ENCODE data around the gene ANO6. TPM values are rescaled to one million over a fixed set of nuclear protein-coding genes. Genes with fewer than 3 reads are reported as not detected.

ANO6 gene
- total and polyA plus RNA-seq, 2 donors (not counting 1 experiment from before 2014, with no cell fraction given): 6.6 to 19.5 TPM

DNA sequence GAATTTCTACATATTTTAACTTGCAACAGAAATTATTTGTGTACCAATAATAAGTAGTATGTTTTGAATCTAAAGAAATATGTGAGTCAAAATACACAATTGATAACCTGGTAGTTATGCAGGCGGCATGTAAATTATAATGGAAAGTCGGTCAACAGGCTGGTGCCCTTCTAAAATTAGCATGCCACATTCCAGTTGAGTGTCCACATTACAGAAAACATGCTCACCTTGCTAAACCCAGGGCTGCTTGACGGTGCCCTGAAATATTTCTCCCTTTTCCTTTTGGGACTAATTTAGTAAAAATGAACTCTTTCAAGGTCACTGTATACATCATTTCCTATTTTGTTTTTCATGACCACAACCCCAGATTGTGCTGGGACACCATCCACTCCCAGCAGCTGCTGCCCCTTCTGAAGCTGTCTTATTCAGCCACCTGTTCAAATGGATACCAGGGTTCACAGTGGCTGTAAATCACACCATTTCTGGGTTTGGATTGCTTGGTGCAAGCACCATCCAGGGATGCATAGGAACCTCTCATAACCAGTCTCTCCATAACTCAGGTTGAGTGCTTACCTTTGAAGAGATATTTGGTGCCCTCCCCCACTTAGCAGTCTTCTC is 110.6 kb downstream of the ANO6 start:
- intact Hi-C loops (cut with micrococcal nuclease): no loop called here
- no peak overlapping the region for H3K4me2 ChIP-seq (replicated peaks; ENCODE audit: low read depth, low read length, poor library complexity, severe bottlenecking)
- Mint-ChIP-seq H3K4me3 (no peak overlapping the region), H3K4me1 (no peaks in the 10 kb centered on the region), H3K27me3 (no peaks in the 10 kb centered on the region), H3K27ac (no peak overlapping the region), H3K9me3 (ENCODE audit: insufficient read depth) (no peaks in the 10 kb centered on the region)
- ATAC-seq (ENCODE audit: low read depth) (no peak), DNase-seq (no peak)
- no peaks in the 10 kb centered on the region for H3K4me1 ChIP-seq (ENCODE audit: control insufficient read depth in 2 of 2, insufficient read depth in 2 of 2, low read length in 2 of 2)
- no peaks in the 10 kb centered on the region for H4K20me1 ChIP-seq (ENCODE audit: control insufficient read depth, insufficient read depth, low read length, poor library complexity, severe bottlenecking)
- TF ChIP-seq CTCF (IDR thresholded peaks at IDR 0.05) (no peak), EZH2 (IDR thresholded peaks at IDR 0.05; ENCODE audit: borderline replicate concordance, insufficient read depth, low read depth, low read length, poor library complexity, severe bottlenecking) (no peak)
- H3K27me3 ChIP-seq (replicated peaks in 1 of 4; ENCODE audit: control extremely low read depth in 1 of 4, control insufficient read depth in 3 of 4, insufficient read depth in 4 of 4, low read length in 3 of 4): no peaks in the 10 kb centered on the region
- no peak overlapping the region for H2AFZ ChIP-seq (ENCODE audit: insufficient read depth, low read depth, low read length, poor library complexity, severe bottlenecking)
- H3K36me3 ChIP-seq (replicated peaks in 1 of 2; ENCODE audit: control extremely low read depth in 1 of 2, control insufficient read depth in 1 of 2, extremely low read depth in 1 of 2, insufficient read depth in 2 of 2, low read length in 1 of 2): peaks cover 0 to under 1% of the 10 kb centered on the region in 2 experiments
- H3K4me3 ChIP-seq (ENCODE audit: control extremely low read depth in 1 of 5, extremely low read depth in 1 of 5, insufficient read depth in 1 of 5, low read depth in 2 of 5, low read length in 4 of 5): no peak overlapping the region
- no peak overlapping the region for H3K27ac ChIP-seq (ENCODE audit: low read length in 2 of 2)
- H3K79me2 ChIP-seq (ENCODE audit: control insufficient read depth, insufficient read depth, low read length): no peaks in the 10 kb centered on the region
- WGBS (ENCODE audit: insufficient coverage): 100% methylated on average over 2 of the region's 3 CpGs
- H3K9ac ChIP-seq (ENCODE audit: low read length): no peak overlapping the region
- no peaks in the 10 kb centered on the region for H3K9me3 ChIP-seq (ENCODE audit: control extremely low read depth in 1 of 3, control insufficient read depth in 2 of 3, insufficient read depth in 1 of 3, low read length in 2 of 3)
- CTCF ChIA-PET: no interaction called here
- POLR2A ChIA-PET: no interaction called here

GRCh38 chr12:45327823-45328383 is 112.0 kb downstream of the ANO6 start:
- TF ChIP-seq EZH2 (IDR thresholded peaks at IDR 0.05; ENCODE audit: borderline replicate concordance, insufficient read depth, low read depth, low read length, poor library complexity, severe bottlenecking) (no peak), CTCF (IDR thresholded peaks at IDR 0.05) (no peak)
- H3K4me1 Mint-ChIP-seq: no peaks in the 10 kb centered on the region
- Histone ChIP-seq H3K27ac (ENCODE audit: low read length in 2 of 2) (no peak overlapping the region), H3K4me1 (ENCODE audit: control insufficient read depth in 2 of 2, insufficient read depth in 2 of 2, low read length in 2 of 2) (no peaks in the 10 kb centered on the region), H3K36me3 (replicated peaks in 1 of 2; ENCODE audit: control extremely low read depth in 1 of 2, control insufficient read depth in 1 of 2, extremely low read depth in 1 of 2, insufficient read depth in 2 of 2, low read length in 1 of 2) (peaks cover 6 to 7% of the 10 kb centered on the region in 2 experiments), H2AFZ (ENCODE audit: insufficient read depth, low read depth, low read length, poor library complexity, severe bottlenecking) (no peak overlapping the region), H3K4me2 (replicated peaks; ENCODE audit: low read depth, low read length, poor library complexity, severe bottlenecking) (no peak overlapping the region), H3K79me2 (ENCODE audit: control insufficient read depth, insufficient read depth, low read length) (no peaks in the 10 kb centered on the region), H4K20me1 (ENCODE audit: control insufficient read depth, insufficient read depth, low read length, poor library complexity, severe bottlenecking) (no peaks in the 10 kb centered on the region), H3K4me3 (ENCODE audit: control extremely low read depth in 1 of 5, extremely low read depth in 1 of 5, insufficient read depth in 1 of 5, low read depth in 2 of 5, low read length in 4 of 5) (no peak overlapping the region), H3K9ac (ENCODE audit: low read length) (no peak overlapping the region), H3K9me3 (ENCODE audit: control extremely low read depth in 1 of 3, control insufficient read depth in 2 of 3, insufficient read depth in 1 of 3, low read length in 2 of 3) (no peaks in the 10 kb centered on the region), H3K27me3 (replicated peaks in 1 of 4; ENCODE audit: control extremely low read depth in 1 of 4, control insufficient read depth in 3 of 4, insufficient read depth in 4 of 4, low read length in 3 of 4) (no peaks in the 10 kb centered on the region)
- no peak overlapping the region for H3K4me3 Mint-ChIP-seq
- intact Hi-C loops (cut with micrococcal nuclease): no loop called here
- 100% methylated on average over 2 of the region's 2 CpGs for WGBS (ENCODE audit: insufficient coverage)
- CTCF ChIA-PET: interaction anchor here (0.7 kb wide), 1 partner anchor 387 kb away, joined by 3 read pairs; no protein-coding TSS in a partner anchor
- no peak overlapping the region for H3K27ac Mint-ChIP-seq
- POLR2A ChIA-PET: no interaction called here
- H3K27me3 Mint-ChIP-seq: no peaks in the 10 kb centered on the region
- no peak for ATAC-seq (ENCODE audit: low read depth)
- no peak for DNase-seq
- no peaks in the 10 kb centered on the region for H3K9me3 Mint-ChIP-seq (ENCODE audit: insufficient read depth)

All from B cell (primary cell).